Ovary (tissue), 3 donors: Measurements from ENCODE around the gene GAPT.

Source experiments
- EP300 ChIP-seq: sonication (generic); formaldehyde crosslinking; IDR thresholded peaks from one replicate; pipeline ENCODE4 v1.6.1; 2017; ENCODE audit warnings: antibody characterized with exemption
- TF ChIP-seq, protein P1 (sequence below), 3 donors: fragments of 450-650 bp in 2 of 3; fragments of 200-600 bp in 1 of 3; IDR thresholded peaks; one replicate each; pipeline versions ENCODE4 v1.5.1 to v1.8.0; 2016 to 2022; ENCODE audit warnings: antibody characterized with exemption in 3 of 3, mild to moderate bottlenecking in 1 of 3
- donor health status: DM: no; HTN: no; CAD: no.

DNA sequence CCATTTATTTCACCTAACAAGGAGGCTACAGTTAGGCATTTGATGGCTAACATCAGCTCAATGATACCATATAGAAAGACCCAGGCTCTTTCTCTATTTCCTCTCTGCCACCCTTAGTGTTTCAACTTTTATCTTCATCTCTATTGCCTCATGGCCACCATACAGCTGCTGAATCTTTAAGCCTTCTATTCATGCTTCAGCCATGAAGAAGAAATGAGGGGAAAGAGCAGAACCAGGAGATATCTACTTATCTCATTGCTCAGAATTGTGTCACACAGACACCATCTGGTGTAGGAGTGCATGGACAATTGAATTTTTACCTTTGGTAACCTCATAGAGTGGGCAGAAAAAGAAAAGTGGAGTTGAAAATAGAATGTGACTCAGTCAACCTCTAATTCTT, 6.7 kb downstream of the GAPT start:
- TF ChIP-seq, protein P1, sequence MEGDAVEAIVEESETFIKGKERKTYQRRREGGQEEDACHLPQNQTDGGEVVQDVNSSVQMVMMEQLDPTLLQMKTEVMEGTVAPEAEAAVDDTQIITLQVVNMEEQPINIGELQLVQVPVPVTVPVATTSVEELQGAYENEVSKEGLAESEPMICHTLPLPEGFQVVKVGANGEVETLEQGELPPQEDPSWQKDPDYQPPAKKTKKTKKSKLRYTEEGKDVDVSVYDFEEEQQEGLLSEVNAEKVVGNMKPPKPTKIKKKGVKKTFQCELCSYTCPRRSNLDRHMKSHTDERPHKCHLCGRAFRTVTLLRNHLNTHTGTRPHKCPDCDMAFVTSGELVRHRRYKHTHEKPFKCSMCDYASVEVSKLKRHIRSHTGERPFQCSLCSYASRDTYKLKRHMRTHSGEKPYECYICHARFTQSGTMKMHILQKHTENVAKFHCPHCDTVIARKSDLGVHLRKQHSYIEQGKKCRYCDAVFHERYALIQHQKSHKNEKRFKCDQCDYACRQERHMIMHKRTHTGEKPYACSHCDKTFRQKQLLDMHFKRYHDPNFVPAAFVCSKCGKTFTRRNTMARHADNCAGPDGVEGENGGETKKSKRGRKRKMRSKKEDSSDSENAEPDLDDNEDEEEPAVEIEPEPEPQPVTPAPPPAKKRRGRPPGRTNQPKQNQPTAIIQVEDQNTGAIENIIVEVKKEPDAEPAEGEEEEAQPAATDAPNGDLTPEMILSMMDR (IDR thresholded peaks at IDR 0.05): no peak
- no peak for TF ChIP-seq EP300
